RPMI8226 (cell line): ENCODE measurements around the gene VPS72.

Source experiments
- DNase-seq: peaks from one replicate; pipeline ENCODE4 v3.0.0-alpha.2; 2015

VPS72 gene

DNA sequence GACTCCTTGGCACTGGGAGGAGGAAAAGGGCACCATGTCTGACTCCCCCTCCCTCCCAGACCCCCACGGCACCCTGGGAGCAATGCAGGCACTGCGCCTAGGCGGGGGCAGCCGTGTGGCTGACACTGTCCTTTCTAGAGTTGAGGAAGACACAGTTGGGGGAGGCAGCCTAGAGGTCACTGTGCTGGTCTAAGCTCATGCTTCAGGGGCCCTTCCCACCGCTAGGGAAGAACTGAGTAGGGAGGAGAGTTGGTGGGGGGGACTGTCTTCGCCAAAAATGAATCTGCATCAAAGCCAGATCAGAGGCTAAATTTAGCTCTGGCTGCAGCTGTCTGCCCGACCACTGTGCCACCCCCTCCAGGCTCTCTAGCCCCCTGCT, 47.0 kb downstream of the VPS72 start:
- no peak for DNase-seq

DNA sequence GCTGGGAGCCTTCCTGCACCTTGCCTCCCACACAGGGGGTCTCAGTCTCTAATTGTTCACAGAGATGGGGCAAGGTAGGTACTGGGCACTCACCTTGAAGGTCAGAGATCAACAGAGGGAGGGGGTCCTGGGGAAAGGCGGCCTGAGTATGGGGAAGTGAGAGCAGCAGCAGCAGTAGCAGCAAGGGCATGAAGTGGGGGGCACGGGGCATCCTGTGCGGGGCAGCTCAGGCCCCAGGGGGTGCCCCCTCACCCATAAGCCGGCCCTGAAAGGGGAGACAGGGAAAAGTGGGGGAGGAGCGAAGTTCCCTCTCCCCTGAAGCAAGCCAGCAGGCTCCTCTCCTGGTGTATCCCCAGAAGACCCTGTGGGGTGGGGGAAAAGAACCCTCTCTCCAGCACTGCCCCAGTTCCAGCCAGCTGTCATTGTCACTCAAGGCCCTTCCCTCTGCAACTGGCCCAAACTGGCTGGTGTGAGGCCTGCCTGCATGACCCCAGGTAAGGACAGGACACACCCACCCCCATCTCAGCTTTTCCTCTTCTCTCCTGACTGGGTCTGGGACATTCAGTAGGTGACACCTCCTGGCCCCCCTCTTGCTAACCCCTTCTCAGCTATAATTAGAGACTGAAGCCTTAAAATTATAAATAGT, 47.5 kb downstream of the VPS72 start:
- no peak for DNase-seq

DNA sequence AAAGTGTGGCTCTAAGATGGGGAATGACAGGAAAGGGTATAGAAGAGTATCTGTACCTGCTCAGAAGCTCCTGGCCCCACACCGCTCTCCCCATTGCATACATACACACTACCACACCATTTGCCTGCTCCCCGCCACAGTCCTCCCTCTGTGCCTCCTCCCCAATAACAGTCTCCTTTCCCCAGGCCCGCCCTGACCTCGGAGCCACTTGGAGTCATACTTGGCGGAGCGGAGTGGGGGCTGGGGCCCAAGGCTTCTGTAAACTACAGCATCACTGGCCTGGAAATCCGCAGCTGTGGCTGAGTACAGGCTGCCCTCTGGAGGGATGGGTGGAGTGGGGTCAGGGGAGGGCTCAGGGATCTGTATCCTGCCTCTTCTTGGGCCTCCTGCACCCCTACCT, 52.2 kb downstream of the VPS72 start:
- no peak for DNase-seq

DNA sequence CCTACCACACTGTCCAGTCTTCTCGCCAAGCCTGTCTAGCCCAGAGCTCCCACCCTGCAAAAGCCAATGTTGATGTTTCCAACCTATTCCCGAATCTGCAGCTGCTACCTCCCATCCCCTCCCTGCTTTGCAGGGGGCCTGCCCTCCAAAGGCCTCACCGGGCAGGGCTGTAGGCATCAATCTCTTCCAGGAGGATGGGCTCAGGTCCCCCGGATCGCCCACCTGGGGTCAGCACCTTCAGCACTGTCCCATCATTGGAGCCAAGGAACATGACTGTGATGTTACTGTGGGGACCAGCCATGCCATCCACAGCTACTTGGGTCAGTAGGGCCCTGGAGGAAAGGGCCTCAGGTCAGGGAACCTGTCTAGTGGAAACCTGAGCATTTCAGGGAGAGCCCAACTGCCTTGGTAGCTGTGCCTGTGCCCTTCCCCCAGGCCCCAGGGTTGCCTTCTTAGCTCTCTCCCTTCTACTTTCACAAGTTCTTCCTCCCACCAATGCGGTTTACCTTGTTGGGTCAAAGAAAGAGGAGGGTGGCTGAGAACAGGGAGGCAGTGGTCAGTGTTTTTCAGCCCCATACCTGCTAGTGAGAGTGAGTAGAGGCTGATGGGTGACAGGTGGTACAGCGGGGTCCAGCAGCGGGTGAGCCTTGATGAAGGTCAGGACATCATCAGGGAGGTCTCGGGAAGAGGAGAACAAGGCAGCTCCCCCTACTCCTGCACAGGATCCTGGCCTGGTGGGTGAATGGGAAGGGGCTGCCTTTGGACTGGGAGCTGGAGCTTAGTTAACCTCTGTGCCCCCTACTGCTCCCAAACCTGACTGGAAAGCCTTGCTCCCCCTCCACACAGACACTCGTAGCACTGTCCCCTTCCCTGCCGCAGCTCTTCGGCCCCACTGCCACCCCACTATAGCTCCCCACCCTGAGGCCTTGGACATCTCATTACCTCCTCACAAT, 54.3 kb downstream of the VPS72 start:
- DNase-seq = no peak

DNA sequence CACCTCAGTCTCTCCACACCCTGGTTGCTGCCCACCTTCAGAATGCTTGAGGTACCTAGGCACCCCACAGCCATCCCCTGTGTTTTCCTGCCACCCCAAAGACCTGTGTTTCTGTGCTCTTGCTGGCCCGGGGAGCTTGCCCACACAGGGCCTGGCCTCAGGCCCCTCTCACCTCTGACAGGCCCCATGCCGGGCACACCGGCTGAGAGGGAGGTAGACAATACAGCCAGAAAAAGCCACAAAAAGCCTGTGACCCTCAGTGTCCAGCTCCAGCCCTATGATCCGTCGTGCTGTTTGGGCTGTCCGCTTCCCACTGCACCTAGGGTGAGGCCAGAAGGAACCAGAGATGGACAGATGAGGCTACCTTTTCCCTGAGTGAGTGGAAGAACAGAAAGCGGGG, 55.0 kb downstream of the VPS72 start:
- DNase-seq = no peak

DNA sequence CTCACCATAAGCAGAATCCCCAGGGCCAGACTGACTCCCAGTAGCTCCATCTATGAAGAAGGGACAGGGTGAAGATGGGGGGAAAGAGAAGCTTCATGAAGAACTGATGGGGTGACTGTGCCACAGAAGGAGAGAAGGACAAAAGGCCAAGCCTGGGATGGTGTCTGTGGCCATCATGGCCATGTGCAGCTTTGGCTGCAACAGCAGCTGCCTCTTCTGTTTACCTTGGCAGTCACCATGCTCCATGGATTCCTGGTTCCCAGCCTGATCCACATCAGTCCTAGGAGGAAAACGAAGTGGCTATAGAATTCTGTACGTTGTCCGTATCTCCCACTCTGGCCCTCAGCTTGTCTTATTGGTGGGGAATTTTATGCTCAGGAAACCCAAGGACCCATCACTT, 55.6 kb downstream of the VPS72 start:
- DNase-seq = no peak

DNA sequence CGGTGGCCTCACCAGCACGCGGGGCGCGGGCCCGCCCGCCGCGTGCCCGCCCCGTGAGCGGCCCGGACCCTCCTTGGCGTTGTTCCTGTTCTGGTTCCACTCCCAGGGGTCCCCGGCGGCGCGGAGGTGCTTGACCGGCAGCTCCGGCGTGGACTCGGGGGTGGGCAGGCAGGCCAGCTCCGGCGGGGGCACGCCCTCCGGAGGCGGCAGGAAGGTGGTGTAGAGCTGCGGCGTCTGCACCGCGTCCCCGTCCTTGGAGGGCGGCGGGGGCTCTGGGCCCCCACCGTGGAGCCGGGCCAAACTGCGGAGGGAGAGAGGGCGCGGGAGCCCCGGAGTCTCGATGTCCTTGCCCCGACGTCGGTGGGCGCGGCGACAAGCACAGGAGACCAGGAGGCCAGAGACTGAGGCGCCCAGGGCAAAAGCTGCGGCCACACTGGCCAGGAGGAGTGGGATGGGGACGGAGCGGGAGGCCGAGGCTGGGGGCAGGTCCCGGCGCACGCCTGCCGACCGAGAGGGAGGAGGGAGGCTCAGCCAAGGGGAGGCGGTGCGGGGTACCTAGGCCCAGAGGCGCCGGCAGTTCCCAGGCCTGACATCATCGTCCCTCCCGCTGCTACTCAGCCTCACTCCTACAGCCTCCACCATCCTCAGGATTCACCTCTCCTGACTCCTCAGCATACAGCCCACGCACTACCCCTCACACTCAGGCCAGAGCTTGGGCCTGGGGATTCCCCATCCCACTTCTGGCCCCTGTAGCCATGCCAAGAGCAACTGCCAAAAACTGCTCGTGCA, 56.8 kb downstream of the VPS72 start:
- DNase-seq = no peak

DNA sequence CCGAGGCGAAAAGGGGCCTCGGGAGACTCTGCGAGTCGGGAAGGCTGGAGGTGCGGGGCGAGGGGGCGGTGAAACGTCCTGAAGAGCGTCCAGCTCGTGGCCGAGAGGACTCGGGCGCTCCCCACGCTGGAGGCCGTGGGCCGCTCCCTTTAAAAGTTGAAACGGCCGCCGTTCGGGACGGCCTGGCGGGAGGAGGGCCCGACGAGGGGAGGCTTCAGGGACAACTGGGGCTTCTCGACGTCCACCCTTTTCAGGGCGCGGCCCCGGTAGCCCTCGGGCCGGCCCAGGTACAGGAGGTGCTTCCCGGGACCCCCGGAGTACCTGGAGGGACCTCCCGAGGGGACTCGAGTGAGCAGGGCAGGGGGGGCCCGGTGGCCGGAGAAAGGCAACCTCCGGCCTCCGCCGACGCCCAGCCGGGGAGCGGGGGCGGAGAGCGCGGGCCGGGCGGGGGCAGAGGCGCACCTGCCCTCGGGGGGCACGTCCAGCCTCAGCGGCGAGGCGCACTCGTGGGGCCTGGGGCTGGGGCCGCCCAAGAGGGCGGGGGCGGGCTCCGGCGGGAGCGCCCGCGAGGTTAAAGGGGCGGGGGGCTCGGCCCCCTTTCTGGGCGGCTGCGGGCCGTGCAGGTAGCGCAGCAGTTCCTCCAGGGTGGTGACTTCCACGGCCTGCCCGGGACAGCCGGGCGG, 57.5 kb downstream of the VPS72 start:
- DNase-seq = no peak

DNA sequence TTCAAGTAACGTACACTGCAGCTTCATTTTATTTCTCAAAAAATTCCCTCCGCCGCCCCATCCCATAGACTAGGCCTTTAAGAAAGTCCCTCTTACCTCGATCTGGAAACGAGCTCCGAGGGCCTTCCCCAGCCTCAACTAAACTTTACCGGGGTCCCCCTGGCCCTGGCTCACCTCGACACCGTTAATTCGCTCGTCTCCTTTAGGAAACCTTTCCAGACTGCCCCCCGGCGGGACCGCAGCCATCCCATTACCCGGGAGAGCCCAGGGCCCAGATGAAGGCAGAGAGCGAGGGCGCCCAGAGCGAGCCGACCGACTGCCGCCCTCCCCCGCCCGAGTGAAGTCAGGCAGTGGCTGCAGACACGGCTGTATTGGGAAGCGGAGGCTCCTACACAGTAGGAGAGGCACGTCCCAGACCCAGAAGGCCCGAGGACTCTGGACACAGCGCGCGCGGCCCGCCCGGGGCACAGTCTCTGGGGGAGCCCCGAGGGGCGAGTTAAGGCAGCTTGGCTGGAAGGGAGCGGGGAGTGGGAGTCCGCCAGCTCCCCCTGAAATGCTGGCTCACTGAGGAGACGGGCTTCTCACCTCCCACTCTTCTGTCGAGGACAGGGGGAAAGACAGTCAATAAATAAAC, 58.2 kb downstream of the VPS72 start:
- DNase-seq = no peak

DNA sequence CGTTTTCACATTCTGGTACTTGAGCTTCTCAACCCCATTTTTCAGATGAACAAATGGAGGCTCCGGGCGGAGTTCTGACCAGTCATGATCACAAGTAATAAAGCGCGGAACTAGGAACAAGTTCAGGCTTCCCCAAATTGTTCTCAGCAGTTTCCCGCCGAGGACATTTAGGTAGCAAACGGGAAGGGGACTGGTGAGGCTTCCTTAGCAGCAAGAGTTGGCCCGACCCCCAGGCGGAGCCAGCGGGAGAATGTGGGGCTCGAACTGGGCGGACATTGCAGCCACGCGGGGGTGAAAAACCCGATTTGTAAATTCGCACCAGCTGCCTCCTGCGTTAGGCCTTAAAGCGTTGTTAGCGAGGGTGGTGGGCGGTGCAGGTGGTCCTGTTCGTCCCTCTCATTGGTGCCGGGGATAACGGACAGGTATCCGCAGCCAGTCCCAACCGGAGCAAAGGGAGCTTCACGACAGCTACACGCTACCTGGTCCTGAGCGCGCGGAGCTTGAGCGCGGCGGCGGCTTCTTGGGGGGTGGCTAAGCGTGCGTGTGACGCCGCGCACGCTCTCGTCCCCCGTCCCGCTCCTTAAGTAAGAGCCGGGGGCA, 58.9 kb downstream of the VPS72 start:
- no peak for DNase-seq

DNA sequence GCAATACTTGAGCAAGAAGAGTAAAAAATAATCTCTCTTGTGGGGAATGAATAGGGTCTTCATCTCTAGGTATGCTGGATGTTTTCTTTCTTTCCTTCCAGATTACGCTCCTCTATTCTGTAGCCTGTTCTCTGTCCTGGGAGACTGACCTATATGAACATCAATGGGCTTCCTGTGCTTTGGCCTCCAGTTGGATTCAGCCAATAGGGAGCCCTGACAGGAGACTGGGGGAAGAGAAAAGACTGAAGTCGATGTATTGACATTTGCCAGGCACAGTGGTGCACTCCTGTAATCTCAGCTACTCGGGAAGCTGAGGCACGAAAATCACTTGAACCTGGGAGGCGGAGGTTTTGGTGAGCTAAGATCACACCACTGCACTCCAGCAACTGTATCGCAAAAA, 61.2 kb downstream of the VPS72 start:
- DNase-seq = no peak
